Keratinocyte (primary cell): ENCODE data around the gene ANKS1B.

Experiments used
- EZH2 ChIP-seq: IDR thresholded peaks from one replicate; pipeline ENCODE4 v1.6.1; 2012; ENCODE audit warnings: inconsistent platforms, mild to moderate bottlenecking, low read length, moderate library complexity
- TF ChIP-seq, protein P1 (sequence below), 3 experiments: IDR thresholded peaks in 1 of 3; conservative IDR thresholded peaks in 1 of 3; optimal IDR thresholded peaks in 1 of 3; 2 replicates in 2 of 3; 3 replicates in 1 of 3; pipeline versions ENCODE3 to v1.5.1; 2011; ENCODE audit warnings: low read length in 3 of 3, mild to moderate bottlenecking in 3 of 3, moderate library complexity in 2 of 3, control low read depth in 1 of 3, inconsistent platforms in 1 of 3; ENCODE audit not compliant: insufficient read depth in 2 of 3; ENCODE audit errors: extremely low read depth in 1 of 3

DNA sequence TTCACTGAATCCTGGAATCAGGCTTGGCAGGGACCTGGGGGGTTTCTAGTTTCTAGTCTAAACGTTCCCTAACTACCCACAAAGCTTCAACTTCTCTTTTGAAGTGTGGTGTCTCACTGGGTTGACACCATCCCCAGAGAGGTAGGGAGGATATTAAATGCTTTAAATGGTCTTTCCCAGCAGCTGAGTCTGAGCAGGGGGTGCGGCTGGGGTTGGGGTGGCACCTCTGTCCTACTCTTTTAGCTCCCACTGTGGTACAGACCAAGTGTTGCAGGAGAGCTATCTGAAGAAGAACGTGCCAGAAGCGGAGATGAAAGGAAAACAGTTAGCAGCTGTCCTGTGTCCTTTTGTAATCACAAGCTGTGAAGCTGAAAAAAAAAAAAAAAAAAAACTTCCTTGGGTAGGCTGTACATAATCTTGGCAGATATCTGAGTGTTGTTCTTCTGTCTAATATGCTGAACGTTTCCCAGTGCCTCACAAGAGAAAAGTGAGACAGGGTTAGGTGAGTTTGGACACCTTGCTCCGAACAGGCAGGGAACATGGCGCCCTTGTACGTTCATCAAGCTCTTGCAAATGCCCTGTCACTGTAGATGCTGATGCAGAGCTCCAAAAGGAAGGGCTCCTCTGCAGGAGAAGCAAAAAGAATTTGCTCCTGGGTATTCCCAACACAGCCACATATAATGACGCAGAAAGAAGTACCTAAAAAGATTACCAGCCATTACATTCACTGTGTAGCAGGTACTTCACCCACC, 892.5 kb downstream of the ANKS1B start:
- TF ChIP-seq, protein P1, sequence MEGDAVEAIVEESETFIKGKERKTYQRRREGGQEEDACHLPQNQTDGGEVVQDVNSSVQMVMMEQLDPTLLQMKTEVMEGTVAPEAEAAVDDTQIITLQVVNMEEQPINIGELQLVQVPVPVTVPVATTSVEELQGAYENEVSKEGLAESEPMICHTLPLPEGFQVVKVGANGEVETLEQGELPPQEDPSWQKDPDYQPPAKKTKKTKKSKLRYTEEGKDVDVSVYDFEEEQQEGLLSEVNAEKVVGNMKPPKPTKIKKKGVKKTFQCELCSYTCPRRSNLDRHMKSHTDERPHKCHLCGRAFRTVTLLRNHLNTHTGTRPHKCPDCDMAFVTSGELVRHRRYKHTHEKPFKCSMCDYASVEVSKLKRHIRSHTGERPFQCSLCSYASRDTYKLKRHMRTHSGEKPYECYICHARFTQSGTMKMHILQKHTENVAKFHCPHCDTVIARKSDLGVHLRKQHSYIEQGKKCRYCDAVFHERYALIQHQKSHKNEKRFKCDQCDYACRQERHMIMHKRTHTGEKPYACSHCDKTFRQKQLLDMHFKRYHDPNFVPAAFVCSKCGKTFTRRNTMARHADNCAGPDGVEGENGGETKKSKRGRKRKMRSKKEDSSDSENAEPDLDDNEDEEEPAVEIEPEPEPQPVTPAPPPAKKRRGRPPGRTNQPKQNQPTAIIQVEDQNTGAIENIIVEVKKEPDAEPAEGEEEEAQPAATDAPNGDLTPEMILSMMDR (optimal IDR thresholded peaks at IDR 0.05 in 1 of 3, IDR thresholded peaks at IDR 0.05 in 1 of 3, conservative IDR thresholded peaks at IDR 0.05 in 1 of 3; ENCODE audit: extremely low read depth in 1 of 3, insufficient read depth in 2 of 3, low read length in 3 of 3), result no peak
- no peak for TF ChIP-seq EZH2
